Measurements from ENCODE around the gene ATP9B. TPM values are rescaled to one million over a fixed set of nuclear protein-coding genes. Genes with fewer than 3 reads are reported as not detected.

The ATP9B gene
- total RNA-seq, 1 experiment from 2014 or later: 20.9 TPM

GRCh38 chr18:79121746-79122474, 52.7 kb downstream of the ATP9B start:
- Mint-ChIP-seq H3K27ac (no peak overlapping the region), H3K36me3 (ENCODE audit: insufficient read depth in 1 of 3, low read depth in 3 of 3) (peaks cover 0 to 9% (median 5%) of the 10 kb centered on the region in 3 experiments; a peak in 3 of 7 replicates), H3K27me3 (ENCODE audit: low read depth) (no peaks in the 10 kb centered on the region), H3K4me1 (no peaks in the 10 kb centered on the region), H3K9me3 (no peaks in the 10 kb centered on the region), H3K4me3 (no peak overlapping the region)
- Histone ChIP-seq H3K9ac (ENCODE audit: extremely low read depth, insufficient read length, low read length) (no peak overlapping the region), H3K23ac (ENCODE audit: insufficient read length, low read depth, low read length) (no peak overlapping the region), H3K9me3 (ENCODE audit: control insufficient read depth, low read depth, low read length) (no peaks in the 10 kb centered on the region), H4K8ac (replicated peaks; ENCODE audit: insufficient read length, low read depth, low read length) (no peak overlapping the region), H2AK5ac (ENCODE audit: insufficient read length, low read length) (no peak overlapping the region), H2BK12ac (ENCODE audit: insufficient read length, low read depth, low read length) (no peak overlapping the region), H4K5ac (ENCODE audit: insufficient read length, low read depth, low read length) (no peak overlapping the region), H3K18ac (ENCODE audit: insufficient read length, low read depth, low read length) (no peak overlapping the region), H3K27ac (ENCODE audit: insufficient read length, low read depth, low read length) (no peak overlapping the region), H3K79me1 (ENCODE audit: insufficient read depth, low read depth, low read length, poor library complexity, severe bottlenecking) (no peaks in the 10 kb centered on the region), H3T11ph (ENCODE audit: low read length) (no peak overlapping the region), H2BK5ac (ENCODE audit: insufficient read length, low read length) (no peak overlapping the region), H3K27me3 (ENCODE audit: insufficient read depth, low read length) (no peaks in the 10 kb centered on the region), H2BK15ac (ENCODE audit: low read depth, low read length) (no peak overlapping the region), H4K91ac (ENCODE audit: insufficient read length, low read depth, low read length) (no peak overlapping the region), H3K79me2 (ENCODE audit: insufficient read depth, low read length) (no peaks in the 10 kb centered on the region), H3K4me1 (ENCODE audit: insufficient read depth, low read length) (no peaks in the 10 kb centered on the region), H3K4me2 (ENCODE audit: insufficient read depth, insufficient read length, low read length) (no peak overlapping the region), H2BK20ac (ENCODE audit: low read depth, low read length, poor library complexity, severe bottlenecking) (no peak overlapping the region), H4K20me1 (ENCODE audit: control insufficient read depth, insufficient read depth, insufficient read length) (no peaks in the 10 kb centered on the region), H3K14ac (ENCODE audit: insufficient read depth, low read length) (no peak overlapping the region), H2BK120ac (ENCODE audit: low read depth, low read length, poor library complexity, severe bottlenecking) (no peak overlapping the region), H3K4ac (ENCODE audit: low read depth, low read length) (no peak overlapping the region), H2AFZ (ENCODE audit: low read length) (no peak overlapping the region), H3K23me2 (ENCODE audit: insufficient read length, low read depth, low read length, poor library complexity, severe bottlenecking) (no peaks in the 10 kb centered on the region), H3K56ac (ENCODE audit: insufficient read length, low read depth, low read length) (no peak overlapping the region)
- TF ChIP-seq, protein P1, sequence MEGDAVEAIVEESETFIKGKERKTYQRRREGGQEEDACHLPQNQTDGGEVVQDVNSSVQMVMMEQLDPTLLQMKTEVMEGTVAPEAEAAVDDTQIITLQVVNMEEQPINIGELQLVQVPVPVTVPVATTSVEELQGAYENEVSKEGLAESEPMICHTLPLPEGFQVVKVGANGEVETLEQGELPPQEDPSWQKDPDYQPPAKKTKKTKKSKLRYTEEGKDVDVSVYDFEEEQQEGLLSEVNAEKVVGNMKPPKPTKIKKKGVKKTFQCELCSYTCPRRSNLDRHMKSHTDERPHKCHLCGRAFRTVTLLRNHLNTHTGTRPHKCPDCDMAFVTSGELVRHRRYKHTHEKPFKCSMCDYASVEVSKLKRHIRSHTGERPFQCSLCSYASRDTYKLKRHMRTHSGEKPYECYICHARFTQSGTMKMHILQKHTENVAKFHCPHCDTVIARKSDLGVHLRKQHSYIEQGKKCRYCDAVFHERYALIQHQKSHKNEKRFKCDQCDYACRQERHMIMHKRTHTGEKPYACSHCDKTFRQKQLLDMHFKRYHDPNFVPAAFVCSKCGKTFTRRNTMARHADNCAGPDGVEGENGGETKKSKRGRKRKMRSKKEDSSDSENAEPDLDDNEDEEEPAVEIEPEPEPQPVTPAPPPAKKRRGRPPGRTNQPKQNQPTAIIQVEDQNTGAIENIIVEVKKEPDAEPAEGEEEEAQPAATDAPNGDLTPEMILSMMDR (conservative IDR thresholded peaks at IDR 0.05): no peak
- WGBS (ENCODE audit: extremely low coverage, insufficient read length, low lambda C conversion rate): no CpG with 5 or more reads among the region's 2 CpGs
- no peak for DNase-seq
